Measurements from ENCODE around the gene MINK1. TPM values are rescaled to one million over a fixed set of nuclear protein-coding genes. Genes with fewer than 3 reads are reported as not detected.
"Not testable (repeated sequence)": the region's sequence is repeated elsewhere in the genome, so short reads cannot be mapped to it uniquely, and the experiment has no call there.

The MINK1 gene
- total RNA-seq, 1 donor from 2014 or later = 139 TPM

DNA sequence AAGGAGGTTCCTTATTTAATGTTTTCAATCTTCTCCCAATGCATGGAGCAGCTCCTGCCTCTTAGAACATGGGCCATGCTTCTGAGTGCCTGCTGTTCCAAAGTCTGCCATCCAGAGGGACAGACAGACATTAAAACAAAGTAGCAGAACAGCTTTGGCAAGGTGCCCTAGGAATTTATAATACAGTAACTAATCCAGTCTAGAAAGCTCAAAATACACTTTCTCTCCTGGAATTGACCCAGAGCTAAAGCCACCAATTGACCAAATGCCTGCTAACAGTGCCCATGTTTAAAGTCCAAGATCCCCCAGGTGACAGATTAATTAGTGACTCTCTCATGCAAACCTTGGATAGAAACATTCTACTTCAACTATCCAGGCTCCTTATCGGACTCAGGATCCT is 80.9 kb downstream of the MINK1 start:
- Mint-ChIP-seq H3K36me3 (ENCODE audit: insufficient read depth) (no peaks in the 10 kb centered on the region), H3K27ac (no peak overlapping the region)
- TF ChIP-seq, protein P1, sequence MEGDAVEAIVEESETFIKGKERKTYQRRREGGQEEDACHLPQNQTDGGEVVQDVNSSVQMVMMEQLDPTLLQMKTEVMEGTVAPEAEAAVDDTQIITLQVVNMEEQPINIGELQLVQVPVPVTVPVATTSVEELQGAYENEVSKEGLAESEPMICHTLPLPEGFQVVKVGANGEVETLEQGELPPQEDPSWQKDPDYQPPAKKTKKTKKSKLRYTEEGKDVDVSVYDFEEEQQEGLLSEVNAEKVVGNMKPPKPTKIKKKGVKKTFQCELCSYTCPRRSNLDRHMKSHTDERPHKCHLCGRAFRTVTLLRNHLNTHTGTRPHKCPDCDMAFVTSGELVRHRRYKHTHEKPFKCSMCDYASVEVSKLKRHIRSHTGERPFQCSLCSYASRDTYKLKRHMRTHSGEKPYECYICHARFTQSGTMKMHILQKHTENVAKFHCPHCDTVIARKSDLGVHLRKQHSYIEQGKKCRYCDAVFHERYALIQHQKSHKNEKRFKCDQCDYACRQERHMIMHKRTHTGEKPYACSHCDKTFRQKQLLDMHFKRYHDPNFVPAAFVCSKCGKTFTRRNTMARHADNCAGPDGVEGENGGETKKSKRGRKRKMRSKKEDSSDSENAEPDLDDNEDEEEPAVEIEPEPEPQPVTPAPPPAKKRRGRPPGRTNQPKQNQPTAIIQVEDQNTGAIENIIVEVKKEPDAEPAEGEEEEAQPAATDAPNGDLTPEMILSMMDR (IDR thresholded peaks at IDR 0.05; ENCODE audit: unreplicated experiment) = no peak

GRCh38 chr17:4914551-4914950 is 81.4 kb downstream of the MINK1 start:
- H3K27ac Mint-ChIP-seq; H3K9me3 Mint-ChIP-seq (ENCODE audit: low read depth); H3K4me1 Mint-ChIP-seq (ENCODE audit: low read depth); H3K27me3 Mint-ChIP-seq; DNase-seq (ENCODE audit: low spot score, unreplicated experiment); H3K36me3 Mint-ChIP-seq (ENCODE audit: insufficient read depth); H3K4me3 Mint-ChIP-seq (ENCODE audit: low read depth): not testable (repeated sequence)

More for the DNA sequence above, 80.9 kb downstream of the MINK1 start:
- Mint-ChIP-seq H3K9me3 (ENCODE audit: low read depth) (no peaks in the 10 kb centered on the region), H3K4me3 (ENCODE audit: low read depth) (no peak overlapping the region), H3K27me3 (no peaks in the 10 kb centered on the region), H3K4me1 (ENCODE audit: low read depth) (peaks cover 1% of the 10 kb centered on the region)
- DNase-seq (ENCODE audit: low spot score, unreplicated experiment) = no peak

DNA sequence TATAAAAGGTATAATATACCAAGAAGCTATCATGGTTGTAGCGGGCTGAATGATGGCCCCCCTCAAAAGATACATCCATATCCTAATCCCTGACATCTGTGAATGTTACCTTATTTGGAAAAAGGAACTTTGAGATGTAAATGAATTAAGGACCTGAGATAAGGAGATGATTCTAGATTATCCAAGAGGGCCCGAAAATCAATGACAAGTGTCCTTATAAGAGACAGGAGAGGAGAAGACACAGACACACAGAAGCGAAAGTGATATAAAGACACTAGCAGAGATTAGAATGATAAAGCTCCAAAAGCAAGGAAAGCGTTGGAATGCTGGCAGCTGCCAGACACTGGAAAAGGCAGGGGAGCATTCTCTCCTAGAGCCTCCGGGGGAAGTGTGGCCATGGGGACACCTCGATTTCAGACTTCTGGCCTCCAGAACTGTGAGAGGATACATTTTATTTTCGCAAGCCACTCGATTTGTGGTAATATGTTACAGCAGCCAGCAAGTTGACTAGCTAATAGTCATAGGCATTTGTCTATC is 86.4 kb downstream of the MINK1 start:
- no peak overlapping the region for H3K4me3 Mint-ChIP-seq (ENCODE audit: low read depth)
- no peaks in the 10 kb centered on the region for H3K9me3 Mint-ChIP-seq (ENCODE audit: low read depth)
- no peaks in the 10 kb centered on the region for H3K36me3 Mint-ChIP-seq (ENCODE audit: insufficient read depth)
- H3K27me3 Mint-ChIP-seq = peaks cover 4% of the 10 kb centered on the region
- H3K4me1 Mint-ChIP-seq (ENCODE audit: low read depth) = no peaks in the 10 kb centered on the region
- TF ChIP-seq, protein P1 (IDR thresholded peaks at IDR 0.05; ENCODE audit: unreplicated experiment) = no peak
- H3K27ac Mint-ChIP-seq = no peak overlapping the region
- DNase-seq (ENCODE audit: low spot score, unreplicated experiment) = no peak

DNA sequence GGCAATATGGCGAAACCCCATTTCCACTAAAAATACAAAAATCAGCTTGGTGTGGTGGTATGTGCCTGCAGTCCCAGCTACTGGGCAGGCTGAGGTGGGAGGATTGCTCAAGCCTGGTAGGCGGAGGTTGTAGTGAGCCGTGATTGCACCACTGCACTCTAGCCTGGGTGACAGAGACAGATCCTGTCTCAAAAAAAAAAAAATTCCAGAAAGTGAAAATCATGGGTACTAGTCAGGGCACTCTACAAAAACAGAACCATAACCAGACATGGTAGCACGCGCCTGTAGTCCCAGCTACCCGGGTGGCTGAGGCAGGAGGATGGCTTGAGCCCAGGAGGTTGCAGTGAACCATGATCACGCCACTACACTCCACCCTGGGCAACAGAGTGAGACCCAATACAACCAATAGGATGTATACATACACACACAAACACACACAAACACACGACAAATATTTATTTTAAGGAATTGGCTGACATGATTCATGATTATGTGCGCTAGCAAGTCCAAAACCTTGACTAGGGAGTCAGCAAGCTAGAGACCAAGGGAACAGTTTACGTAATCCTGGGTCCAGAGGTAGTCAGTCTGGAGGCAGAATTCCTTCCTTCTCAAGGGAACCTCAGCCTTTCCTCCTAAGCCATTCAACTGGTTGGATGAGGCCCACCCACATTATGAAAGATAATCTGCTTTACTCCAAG is 87.4 kb downstream of the MINK1 start:
- Mint-ChIP-seq H3K36me3 (ENCODE audit: insufficient read depth) (no peaks in the 10 kb centered on the region), H3K4me1 (ENCODE audit: low read depth) (no peaks in the 10 kb centered on the region), H3K27ac (no peak overlapping the region), H3K4me3 (ENCODE audit: low read depth) (no peak overlapping the region), H3K9me3 (ENCODE audit: low read depth) (no peaks in the 10 kb centered on the region), H3K27me3 (peaks cover 4% of the 10 kb centered on the region)
- TF ChIP-seq, protein P1 (IDR thresholded peaks at IDR 0.05; ENCODE audit: unreplicated experiment) = no peak
- no peak for DNase-seq (ENCODE audit: low spot score, unreplicated experiment)

GRCh38 chr17:4921320-4921719 is 88.2 kb downstream of the MINK1 start:
- no peaks in the 10 kb centered on the region for H3K4me1 Mint-ChIP-seq (ENCODE audit: low read depth)
- no peaks in the 10 kb centered on the region for H3K9me3 Mint-ChIP-seq (ENCODE audit: low read depth)
- TF ChIP-seq, protein P1 (IDR thresholded peaks at IDR 0.05; ENCODE audit: unreplicated experiment) = no peak
- H3K4me3 Mint-ChIP-seq (ENCODE audit: low read depth) = no peak overlapping the region
- H3K27ac Mint-ChIP-seq = no peak overlapping the region
- H3K27me3 Mint-ChIP-seq = peaks cover 4% of the 10 kb centered on the region
- no peak for DNase-seq (ENCODE audit: low spot score, unreplicated experiment)
- H3K36me3 Mint-ChIP-seq (ENCODE audit: insufficient read depth) = no peaks in the 10 kb centered on the region

DNA sequence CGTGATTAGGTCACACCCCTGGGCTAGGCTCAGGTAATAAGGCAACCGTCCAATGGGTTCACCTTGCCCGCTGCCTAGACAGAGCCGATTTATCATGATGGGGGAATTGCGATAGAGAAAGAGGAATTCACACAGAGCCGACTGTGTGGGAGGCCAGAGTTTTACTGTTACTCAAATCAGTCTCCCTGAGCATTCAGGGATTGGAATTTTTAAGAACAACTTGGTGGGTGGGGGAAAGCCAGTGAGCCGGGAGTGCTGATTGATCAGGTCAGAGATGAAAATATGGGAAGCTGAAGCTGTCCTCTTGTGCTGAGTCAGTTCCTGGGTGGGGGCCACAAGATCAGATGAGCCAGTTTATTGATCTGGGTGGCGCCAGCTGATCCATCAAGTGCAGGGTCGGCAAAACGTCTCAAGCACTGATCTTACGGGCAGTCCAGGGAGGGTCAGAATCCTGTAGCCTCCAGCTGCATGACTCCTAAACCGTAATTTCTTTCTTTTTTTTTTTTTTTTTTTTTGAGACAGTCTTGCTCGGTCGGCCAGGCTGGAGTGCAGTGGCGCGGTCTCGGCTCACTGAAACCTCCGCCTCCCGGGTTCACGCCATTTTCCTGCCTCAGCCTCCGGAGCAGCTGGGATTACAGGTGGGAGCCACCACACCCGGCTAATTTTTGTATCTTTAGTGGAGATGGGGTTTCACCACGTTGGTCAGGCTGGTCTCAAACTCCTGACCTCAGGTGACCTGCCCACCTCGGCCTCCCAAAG is 93.6 kb downstream of the MINK1 start:
- H3K27me3 Mint-ChIP-seq; H3K9me3 Mint-ChIP-seq (ENCODE audit: low read depth); H3K36me3 Mint-ChIP-seq (ENCODE audit: insufficient read depth); H3K4me1 Mint-ChIP-seq (ENCODE audit: low read depth); H3K4me3 Mint-ChIP-seq (ENCODE audit: low read depth); DNase-seq (ENCODE audit: low spot score, unreplicated experiment): not testable (repeated sequence)
- H3K27ac Mint-ChIP-seq = peak overlapping the region; percentile 67
